HG03103 (cell line): ENCODE data around the gene IFITM1.
"Not testable (repeated sequence)": the region's sequence is repeated elsewhere in the genome, so short reads cannot be mapped to it uniquely, and the experiment has no call there.

Experiments
- ATAC-seq: cut with Tn5 transposase; IDR thresholded peaks from one replicate; pipeline ENCODE4 v1.9.1; 2021; ENCODE audit warnings: low read depth; ENCODE audit not compliant: unreplicated experiment

IFITM1 gene

GRCh38 chr11:324593-325517 is 11.0 kb downstream of the IFITM1 start:
- not testable (repeated sequence) for ATAC-seq

DNA sequence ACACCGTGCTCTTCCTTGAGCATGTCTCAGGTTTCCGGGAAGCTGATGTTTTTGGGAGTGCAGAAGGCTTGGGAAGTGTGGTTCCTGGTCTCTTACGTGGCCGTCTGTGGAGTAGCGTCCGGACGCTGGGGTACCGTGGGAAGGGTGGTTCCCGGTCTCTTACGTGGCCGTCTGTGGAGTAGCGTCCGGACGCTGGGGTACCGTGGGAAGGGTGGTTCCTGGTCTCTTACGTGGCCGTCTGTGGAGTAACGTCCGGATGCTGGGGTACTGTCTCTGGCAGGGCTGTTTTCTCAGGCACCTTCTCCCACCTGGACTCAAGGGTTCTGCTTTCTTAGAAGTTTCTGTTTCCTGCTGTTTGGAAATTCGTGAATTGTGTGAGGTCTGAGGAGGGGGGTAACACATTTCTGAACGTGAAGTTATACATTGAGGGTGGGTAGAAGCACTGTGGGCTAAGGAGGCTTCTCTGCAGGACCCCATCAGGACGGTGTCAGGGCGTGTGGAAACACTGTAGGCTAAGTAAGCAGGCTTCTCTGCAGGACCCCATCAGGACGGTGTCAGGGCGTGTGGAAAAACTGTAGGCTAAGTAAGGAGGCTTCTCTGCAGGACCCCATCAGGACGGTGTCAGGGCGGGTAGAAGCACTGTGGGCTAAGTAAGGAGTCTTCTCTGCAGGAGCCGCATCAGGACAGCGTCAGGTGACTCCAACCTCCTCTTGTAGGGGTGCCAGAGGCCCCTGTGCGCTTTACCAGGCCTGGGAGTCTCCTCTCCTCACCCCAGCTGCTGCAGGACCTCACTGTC is 12.2 kb downstream of the IFITM1 start:
- no peak for ATAC-seq

- ATAC-seq: peak; percentile 6
These were observed 12.7 kb downstream of the IFITM1 start for GRCh38 chr11:326592-326841.

DNA sequence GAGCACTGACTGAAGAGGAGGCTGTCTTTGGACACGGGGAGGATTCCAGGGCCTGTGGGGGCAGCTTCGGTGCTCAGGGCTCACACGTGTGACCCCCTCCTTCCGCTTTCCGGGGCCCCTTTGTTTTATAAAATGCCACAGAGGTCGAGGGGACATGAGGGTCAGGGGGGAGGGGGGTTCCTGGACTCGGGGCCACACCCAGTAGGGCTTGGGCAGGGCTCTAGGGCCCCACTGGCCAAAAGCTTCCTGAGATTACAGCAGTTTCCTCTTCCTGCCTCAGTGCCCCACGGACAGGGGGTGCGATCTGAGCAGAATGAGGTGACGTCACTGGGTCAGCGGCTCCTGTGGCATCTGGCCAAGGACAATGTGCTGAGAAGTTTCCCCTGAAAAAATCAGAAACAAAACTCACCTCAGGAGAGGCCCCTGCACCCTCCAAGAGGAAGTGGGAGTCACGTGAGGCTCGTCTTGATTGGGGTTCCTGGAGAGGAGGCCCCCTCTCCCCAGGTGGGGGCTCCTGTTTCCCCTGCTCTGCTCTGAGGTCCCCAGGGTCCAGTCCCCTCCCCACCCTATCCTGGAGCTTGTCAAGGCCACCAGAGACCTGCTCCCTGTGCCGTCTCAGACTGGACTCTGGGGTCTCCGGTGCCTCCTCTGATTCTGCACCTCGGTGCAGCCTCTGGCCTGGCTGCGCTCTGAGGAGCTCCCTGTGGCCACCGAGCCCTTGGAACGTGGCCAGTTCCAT is 13.2 kb downstream of the IFITM1 start:
- peak; percentile 56 for ATAC-seq

GRCh38 chr11:327581-327923 is 13.7 kb downstream of the IFITM1 start:
- no peak for ATAC-seq

DNA sequence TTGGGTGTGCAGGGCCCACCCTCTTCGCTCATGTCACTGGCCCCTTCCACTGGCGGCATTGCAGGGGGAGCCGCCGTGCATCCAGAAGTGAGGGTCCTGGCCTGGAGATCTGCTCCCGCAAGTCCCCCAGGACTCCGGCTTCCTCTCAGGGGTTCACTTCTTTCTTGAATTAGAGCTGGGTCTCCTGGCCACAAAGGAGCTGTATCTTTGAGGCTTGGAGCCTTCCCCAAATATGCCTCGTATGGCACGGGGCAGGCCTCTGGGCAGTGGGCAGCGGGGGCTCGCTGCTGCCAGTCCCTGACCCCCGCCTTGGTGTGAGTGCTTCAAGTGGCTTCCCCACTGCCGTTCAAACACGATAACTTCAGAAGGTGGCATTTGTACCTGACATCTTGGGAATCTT is 14.2 kb downstream of the IFITM1 start:
- ATAC-seq: no peak

GRCh38 chr11:328516-329100 is 14.8 kb downstream of the IFITM1 start:
- not testable (repeated sequence) for ATAC-seq

DNA sequence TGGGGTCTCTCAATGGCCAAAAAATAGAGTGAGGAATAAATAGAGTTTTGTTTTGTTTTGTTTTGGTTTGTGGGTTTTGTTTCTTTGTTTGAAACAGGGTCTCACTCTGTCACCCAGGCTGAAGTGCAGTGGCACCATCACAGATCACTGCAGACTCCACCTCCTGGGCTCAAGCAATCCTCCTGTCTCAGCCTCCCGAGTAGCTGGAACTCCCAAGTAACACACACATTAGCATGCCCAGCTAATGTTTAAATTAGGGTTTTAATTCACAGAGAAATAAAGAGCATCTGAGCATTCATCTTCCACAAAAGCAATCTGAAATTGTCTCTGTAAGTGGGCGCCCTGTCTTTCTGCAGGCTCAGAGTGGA is 16.0 kb downstream of the IFITM1 start:
- no peak for ATAC-seq

DNA sequence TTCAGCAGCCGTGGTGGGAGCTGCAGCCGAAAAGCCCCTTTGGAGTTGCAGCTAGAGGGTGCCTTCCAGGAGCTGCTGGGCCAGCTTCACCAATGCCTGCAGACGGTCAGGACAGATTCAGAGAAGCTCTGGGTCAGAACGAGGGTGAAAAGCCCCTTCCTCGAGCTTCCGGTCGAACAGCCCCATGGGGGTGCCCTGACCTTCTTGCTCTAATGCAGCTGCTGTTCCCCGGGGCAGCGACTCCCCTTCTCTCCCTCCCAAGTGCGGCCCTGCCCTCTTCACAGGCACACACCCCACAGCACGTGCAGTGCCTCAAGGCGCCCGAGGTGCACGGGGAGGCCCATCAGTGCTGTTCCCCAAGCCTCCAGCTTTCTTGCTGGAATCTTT is 16.5 kb downstream of the IFITM1 start:
- no peak for ATAC-seq

DNA sequence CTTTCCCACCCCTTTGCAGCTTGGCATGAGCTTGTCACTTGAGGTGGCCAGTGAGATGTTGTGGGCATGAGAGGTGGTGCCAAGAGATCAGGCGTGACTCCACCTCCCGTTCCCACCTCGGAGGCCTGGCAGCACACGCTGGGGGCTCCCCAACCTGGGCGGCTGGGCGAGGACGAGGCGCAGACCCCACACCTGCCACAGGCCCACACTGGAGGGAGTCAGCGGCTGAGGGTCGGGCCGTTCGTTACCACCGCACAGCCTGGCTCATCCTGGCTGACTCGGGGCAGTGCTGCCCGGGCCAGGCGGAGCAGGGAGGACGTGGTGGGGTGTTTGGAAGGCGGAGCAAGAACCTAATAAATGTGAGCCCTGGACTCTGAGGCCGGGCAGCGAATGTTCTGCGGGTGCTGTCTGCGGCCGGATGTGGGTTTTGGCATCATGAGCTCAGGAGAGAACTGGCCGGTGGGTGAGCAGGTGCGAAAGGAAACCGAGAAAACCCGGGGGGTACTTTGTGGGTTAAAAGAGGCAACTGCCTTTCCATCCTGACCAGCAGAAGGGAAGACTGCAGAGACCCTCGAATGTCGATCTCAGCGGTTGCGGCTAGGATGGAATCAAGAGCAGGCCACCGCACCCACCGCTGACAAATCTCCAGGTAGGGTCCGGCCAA is 17.0 kb downstream of the IFITM1 start:
- no peak for ATAC-seq

- no peak for ATAC-seq
These were observed 17.7 kb downstream of the IFITM1 start for GRCh38 chr11:331358-332060.

DNA sequence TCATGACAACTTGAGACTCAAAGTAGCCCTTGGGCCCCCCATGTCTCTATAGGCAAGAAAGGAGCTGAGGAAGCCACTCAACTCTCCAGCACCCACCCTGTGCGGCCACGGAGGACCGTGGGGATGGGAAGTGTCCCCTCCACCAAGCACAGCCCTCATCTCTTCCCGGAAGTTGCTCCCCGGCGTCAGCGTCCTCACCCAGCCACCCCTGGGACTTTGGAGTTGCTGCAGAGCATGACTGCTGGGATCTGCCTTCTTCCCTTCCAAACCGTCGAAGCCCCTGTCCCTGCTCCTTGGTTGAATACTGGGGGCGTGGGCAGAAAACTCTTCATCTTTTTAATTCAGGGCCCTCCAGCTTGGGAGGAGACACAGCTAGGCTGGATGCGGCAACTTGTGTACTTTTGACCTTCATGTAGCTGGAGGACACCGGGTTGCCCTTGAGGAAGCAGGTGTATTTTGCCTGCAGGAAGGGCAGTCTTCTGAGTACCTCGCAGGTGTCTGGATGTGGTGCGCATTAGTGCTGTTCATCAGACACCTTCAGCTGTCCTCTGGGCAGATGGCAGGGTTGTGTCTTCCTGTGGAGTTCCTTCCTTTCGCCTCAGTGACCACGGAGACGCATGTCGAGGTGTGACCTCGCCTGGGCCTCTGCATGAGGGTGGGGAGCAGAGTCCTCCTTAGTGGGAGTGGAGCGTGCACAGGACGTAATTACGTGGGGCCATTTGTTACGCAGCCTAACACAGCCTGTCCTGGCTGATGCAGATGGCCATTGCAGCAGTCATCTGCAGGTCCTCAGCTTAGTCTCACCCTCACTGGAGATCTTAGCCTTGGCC is 19.0 kb downstream of the IFITM1 start:
- ATAC-seq: no peak

- ATAC-seq: not testable (repeated sequence)
These were observed 19.9 kb downstream of the IFITM1 start for GRCh38 chr11:333616-334263.

DNA sequence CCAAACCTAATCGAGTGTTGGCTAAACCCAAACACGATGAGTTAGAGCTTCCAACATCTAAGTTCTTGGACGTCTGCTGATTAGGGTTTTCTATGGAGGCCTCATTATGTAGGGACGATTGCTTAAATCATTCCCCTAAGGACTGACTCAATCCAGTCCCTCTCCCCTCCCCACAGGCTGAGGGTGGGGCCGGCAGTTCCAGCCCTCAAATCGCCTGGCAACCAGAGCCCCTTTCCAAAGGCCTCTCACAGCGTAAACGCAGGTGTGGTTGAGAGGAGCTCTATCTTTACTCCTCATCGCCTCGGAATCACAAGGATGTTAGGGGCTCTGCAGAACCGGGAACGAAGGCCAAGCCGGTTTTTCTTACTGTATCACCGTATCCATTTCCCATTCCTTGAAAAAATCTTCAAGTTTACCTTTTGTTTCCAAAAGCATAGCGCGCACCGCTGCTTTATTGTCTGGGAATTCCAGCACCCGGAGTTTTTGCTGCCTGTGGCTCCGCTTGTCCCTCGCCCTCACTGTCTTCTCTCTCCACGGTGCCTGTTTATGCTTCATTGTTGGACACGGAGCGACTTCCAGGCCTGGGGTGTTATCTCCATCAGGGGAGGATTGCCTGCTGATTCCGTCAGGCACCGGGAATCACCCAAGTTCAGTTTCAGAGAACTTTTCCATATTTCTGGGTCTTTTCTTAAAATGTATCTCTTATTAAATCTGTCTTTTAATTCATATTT is 20.6 kb downstream of the IFITM1 start:
- no peak for ATAC-seq

DNA sequence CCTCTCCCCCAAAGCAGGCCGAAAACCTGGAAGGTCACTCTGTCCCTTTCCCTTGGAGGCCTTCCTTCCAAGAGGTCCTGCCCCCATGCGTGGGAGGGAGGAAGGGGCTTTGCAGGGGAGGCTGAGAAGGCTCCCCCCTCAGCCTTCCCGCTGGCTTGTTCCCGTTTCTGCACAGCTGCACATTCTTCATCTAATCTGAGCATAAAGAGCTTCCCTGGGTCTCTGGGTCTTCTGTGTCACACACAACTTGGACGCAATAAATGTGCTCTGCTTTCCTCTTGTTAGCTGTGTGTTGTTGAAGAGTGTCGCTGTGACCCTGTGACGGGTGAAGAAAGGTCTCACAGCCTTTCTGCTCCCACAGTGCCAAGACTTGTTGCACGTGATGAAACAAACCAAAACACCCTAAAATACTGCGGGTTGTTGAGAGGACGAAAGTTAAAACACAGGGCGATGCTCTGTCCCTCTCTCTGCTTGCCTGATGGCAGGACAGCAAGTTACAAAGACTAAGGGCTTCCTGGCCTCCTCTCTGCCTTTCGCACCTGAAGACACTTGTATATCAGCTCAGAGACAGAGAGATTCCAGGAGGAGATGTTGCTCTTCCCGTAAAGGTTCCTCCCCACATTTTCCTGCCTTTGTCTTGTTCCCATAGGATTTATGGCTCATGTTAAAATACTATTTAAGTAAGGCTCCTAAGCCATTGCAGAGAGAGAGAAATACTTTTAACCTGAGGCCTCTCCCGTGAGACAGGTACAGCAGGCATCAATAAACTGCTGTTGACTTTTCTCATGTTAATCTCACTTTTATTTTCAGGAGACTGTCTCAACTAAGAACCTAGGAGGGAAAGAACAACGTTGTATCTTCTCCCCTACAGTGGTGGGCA is 22.2 kb downstream of the IFITM1 start:
- ATAC-seq: no peak

DNA sequence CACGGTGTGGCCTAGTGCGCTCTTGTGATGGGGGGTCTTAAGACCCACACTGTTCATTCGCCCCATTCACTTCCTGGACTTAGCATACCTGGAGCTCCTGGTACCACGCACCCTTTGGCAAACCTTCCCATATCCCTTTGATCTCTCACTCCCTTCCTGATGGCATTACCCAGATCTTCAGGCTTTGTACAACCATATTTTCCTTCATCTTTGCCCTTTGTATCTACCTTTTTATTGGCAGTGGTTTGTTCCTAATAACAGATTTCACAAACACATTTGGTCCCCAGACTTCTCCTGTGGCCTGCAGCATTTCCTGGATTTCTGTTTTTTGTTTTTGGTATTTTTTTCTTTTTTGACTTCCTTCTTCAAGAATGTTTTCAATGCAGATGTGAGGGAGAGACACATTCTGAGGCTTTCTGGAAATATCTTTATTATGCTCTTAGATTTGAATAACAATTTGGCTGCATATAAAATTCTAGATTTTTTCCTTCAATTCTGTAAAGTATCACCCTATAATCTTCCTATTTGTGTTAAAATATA is 22.9 kb downstream of the IFITM1 start:
- no peak for ATAC-seq

DNA sequence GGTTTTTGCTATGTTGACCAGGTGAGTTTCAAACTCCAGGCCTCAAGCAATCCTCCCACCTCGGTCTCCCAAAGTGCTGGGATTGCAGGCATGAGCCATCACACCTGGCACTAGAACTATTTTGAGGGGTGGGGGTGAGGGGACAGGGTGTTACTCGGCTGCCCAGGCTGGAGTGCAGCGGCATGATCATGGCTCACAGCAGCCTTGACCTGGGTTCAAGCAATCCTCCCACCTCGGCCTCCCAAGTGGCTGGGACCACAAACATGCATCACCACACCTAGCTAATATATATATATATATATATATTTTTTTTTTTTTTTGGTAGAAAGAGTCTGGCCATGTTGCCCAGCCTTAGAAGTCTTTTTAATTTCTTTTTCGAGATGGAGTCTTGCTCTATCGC is 23.9 kb downstream of the IFITM1 start:
- no peak for ATAC-seq
